IMR-90 (cell line): ENCODE results near the gene EGLN1. TPM values are rescaled to one million over a fixed set of nuclear protein-coding genes. Genes with fewer than 3 reads are reported as not detected.

Experiments
- ATAC-seq: fragments of 200-7000 bp; cut with Tn5 transposase; 2 replicates; pipeline ENCODE4 v1.9.1; 2020; ENCODE audit warnings: low read depth, mild to moderate bottlenecking, moderate library complexity
- BruUV-seq: library from RNA; stranded (reverse); fragments of 400-500 nt; replicated peaks from 2 replicates; lab custom pipeline; 2021; lab: Mats Ljungman, UMichigan
- CTCF ChIA-PET: fragments of 300-600 bp; formaldehyde crosslinking; extraction: SDS; loops from one replicate; lab custom pipeline; 2021; ENCODE audit warnings: antibody characterized with exemption; lab: Yijun Ruan, JAX
- POLR2A ChIA-PET: fragments of 300-600 bp; sonication (Branson Sonifier 250); formaldehyde crosslinking; loops from one replicate; lab custom pipeline; 2022; ENCODE audit warnings: antibody characterized with exemption; ENCODE audit not compliant: unreplicated experiment; lab: Charles Lee
- DNase-seq: peaks from one replicate; pipeline ENCODE4 v3.0.0; 2013
- H2AFZ ChIP-seq: replicated peaks from 2 replicates; pipeline ENCODE3; 2013; ENCODE audit warnings: low read length, mild to moderate bottlenecking; ENCODE audit not compliant: poor library complexity
- H2AK5ac ChIP-seq: 2 replicates; pipeline ENCODE4 v1.6.1; 2013; ENCODE audit warnings: low read depth, low read length, inconsistent platforms
- H2AK9ac ChIP-seq: replicated peaks from 2 replicates; pipeline ENCODE3; 2013; ENCODE audit warnings: mild to moderate bottlenecking, low read depth, low read length, moderate library complexity; ENCODE audit not compliant: poor library complexity
- H2BK120ac ChIP-seq: 2 replicates; pipeline ENCODE4 v1.6.1; 2013; ENCODE audit warnings: low read depth, low read length, inconsistent platforms
- H2BK15ac ChIP-seq: 3 replicates; pipeline ENCODE4 v1.6.1; 2013; ENCODE audit warnings: low read depth, low read length, inconsistent platforms
- H2BK20ac ChIP-seq: 2 replicates; pipeline ENCODE4 v1.6.1; 2013; ENCODE audit warnings: low read depth, mild to moderate bottlenecking, inconsistent platforms, low read length, moderate library complexity
- H2BK5ac ChIP-seq: 2 replicates; pipeline ENCODE4 v1.6.1; 2013; ENCODE audit warnings: mild to moderate bottlenecking, low read depth, low read length, inconsistent platforms; ENCODE audit not compliant: poor library complexity, severe bottlenecking
- H3K14ac ChIP-seq: replicated peaks from 2 replicates; pipeline ENCODE4 v1.6.1; 2013; ENCODE audit warnings: low read depth, low read length, inconsistent platforms
- H3K18ac ChIP-seq: 2 replicates; pipeline ENCODE4 v1.6.1; 2013; ENCODE audit warnings: low read depth, low read length, control low read depth
- H3K23ac ChIP-seq: 2 replicates; pipeline ENCODE4 v1.6.1; 2013; ENCODE audit warnings: low read depth, low read length, inconsistent platforms
- H3K27ac ChIP-seq: 2 replicates; pipeline ENCODE4 v1.5.1; 2013; ENCODE audit warnings: mild to moderate bottlenecking, control low read depth, low read length; ENCODE audit not compliant: insufficient read depth
- H3K27me3 ChIP-seq: 2 replicates; pipeline ENCODE4 v1.6.1; 2013; ENCODE audit warnings: low read length; ENCODE audit not compliant: control insufficient read depth, insufficient read depth
- H3K36me3 ChIP-seq: 2 replicates; pipeline ENCODE4 v1.6.1; 2013; ENCODE audit warnings: low read length, mixed read lengths; ENCODE audit not compliant: control insufficient read depth, insufficient read depth
- H3K4ac ChIP-seq: 2 replicates; pipeline ENCODE4 v1.6.1; 2013; ENCODE audit warnings: low read depth, low read length, inconsistent platforms
- H3K4me1 ChIP-seq: 2 replicates; pipeline ENCODE4 v1.6.1; 2013; ENCODE audit warnings: low read length, mixed read lengths; ENCODE audit not compliant: control insufficient read depth, insufficient read depth
- H3K4me2 ChIP-seq: 2 replicates; pipeline ENCODE4 v1.6.1; 2013; ENCODE audit warnings: low read depth, mild to moderate bottlenecking, control low read depth, low read length, moderate library complexity
- H3K4me3 ChIP-seq: 2 replicates; pipeline ENCODE4 v1.5.1; 2013; ENCODE audit warnings: low read depth, mild to moderate bottlenecking, control low read depth, low read length, moderate library complexity; ENCODE audit not compliant: insufficient read depth
- H3K56ac ChIP-seq: 2 replicates; pipeline ENCODE4 v1.6.1; 2013; ENCODE audit warnings: low read length, inconsistent platforms; ENCODE audit not compliant: insufficient read depth; ENCODE audit errors: extremely low read depth
- H3K79me1 ChIP-seq, 2 experiments: 2 replicates each; pipeline ENCODE4 v1.6.1; 2013; ENCODE audit warnings: low read length in 2 of 2, inconsistent platforms in 1 of 2, low read depth in 1 of 2
- H3K9ac ChIP-seq: 2 replicates; pipeline ENCODE4 v1.6.1; 2013; ENCODE audit warnings: low read depth, low read length, control low read depth
- H3K9me1 ChIP-seq: 2 replicates; pipeline ENCODE4 v1.6.1; 2013; ENCODE audit warnings: low read length, inconsistent platforms; ENCODE audit not compliant: insufficient read depth
- H3K9me3 ChIP-seq: 2 replicates; pipeline ENCODE4 v1.6.1; 2013; ENCODE audit warnings: low read length; ENCODE audit not compliant: control insufficient read depth, insufficient read depth
- H4K20me1 ChIP-seq: 2 replicates; pipeline ENCODE4 v1.6.1; 2013; ENCODE audit warnings: low read length, inconsistent platforms; ENCODE audit not compliant: insufficient read depth
- H4K5ac ChIP-seq: 2 replicates; pipeline ENCODE4 v1.6.1; 2013; ENCODE audit warnings: mild to moderate bottlenecking, low read depth, low read length, control low read depth
- H4K8ac ChIP-seq, 2 experiments: 2 replicates each; pipeline ENCODE4 v1.6.1; 2013; ENCODE audit warnings: low read depth in 2 of 2, low read length in 2 of 2, control low read depth in 1 of 2, inconsistent platforms in 1 of 2
- H4K91ac ChIP-seq: 2 replicates; pipeline ENCODE4 v1.6.1; 2013; ENCODE audit warnings: low read depth, low read length, inconsistent platforms; ENCODE audit not compliant: insufficient read depth
- FOS ChIP-seq: fragments of 150-350 bp; IDR thresholded peaks from 2 replicates; pipeline ENCODE4 v1.6.1; 2016; ENCODE audit warnings: low read depth, low read length
- MAFK ChIP-seq: IDR thresholded peaks from 2 replicates; pipeline ENCODE4 v1.6.1; 2012; ENCODE audit warnings: low read depth, low read length, improper control_type of control experiment
- MXI1 ChIP-seq: IDR thresholded peaks from 2 replicates; pipeline ENCODE4 v1.6.1; 2012; ENCODE audit warnings: low read depth, mild to moderate bottlenecking, low read length, moderate library complexity, borderline replicate concordance
- NFE2L2 ChIP-seq: fragments of 150-350 bp; IDR thresholded peaks from 2 replicates; pipeline ENCODE4 v1.6.1; 2016; ENCODE audit warnings: low read depth, mild to moderate bottlenecking, low read length
- WGBS, 2 experiments: methylation state at CpG; one replicate each; pipeline versions ENCODE4 v1.1.5 to v1.1.7; 2013; ENCODE audit warnings: missing lambda C conversion rate in 2 of 2; ENCODE audit not compliant: insufficient read length in 1 of 2; ENCODE audit errors: extremely low coverage in 2 of 2; 5-methylcytosine and 5-hydroxymethylcytosine counted together
- dilution Hi-C: fragments of 300-500 bp; cut with HindIII; formaldehyde crosslinking; loops from one replicate; pipeline ENCODE4 v1.14.3; 2018; ENCODE audit warnings: low sequenced_read_pairs; ENCODE audit not compliant: unreplicated experiment
- in situ Hi-C: fragments of 300-500 bp; cut with MboI; formaldehyde crosslinking; loops from 3 replicates; pipeline ENCODE4 v1.14.3; 2019; ENCODE audit warnings: low sequenced_read_pairs, inconsistent platforms, mixed read lengths
- intact Hi-C: fragments of 100-400 bp; cut with micrococcal nuclease; formaldehyde crosslinking; loops from 2 replicates; pipeline ENCODE4 v1.10.0; 2022
- polyA plus RNA-seq, 3 experiments: library from polyadenylated mRNA; depleted of rRNA; stranded (reverse); fragments of >200 nt; gene quantifications; 2 replicates each; pipeline ENCODE4 v1.2.3, GENCODE V29; 2012; ENCODE audit warnings: low replicate concordance in 1 of 3
- total RNA-seq: library from RNA; depleted of rRNA; stranded (reverse); fragments of >200 nt; gene quantifications from 2 replicates; pipeline ENCODE4 v1.2.3, GENCODE V29; 2012

The EGLN1 gene
- total and polyA plus RNA-seq, 2 of the 4 experiments (the other 2 are of a cell fraction): 25.7 to 26.9 TPM

DNA sequence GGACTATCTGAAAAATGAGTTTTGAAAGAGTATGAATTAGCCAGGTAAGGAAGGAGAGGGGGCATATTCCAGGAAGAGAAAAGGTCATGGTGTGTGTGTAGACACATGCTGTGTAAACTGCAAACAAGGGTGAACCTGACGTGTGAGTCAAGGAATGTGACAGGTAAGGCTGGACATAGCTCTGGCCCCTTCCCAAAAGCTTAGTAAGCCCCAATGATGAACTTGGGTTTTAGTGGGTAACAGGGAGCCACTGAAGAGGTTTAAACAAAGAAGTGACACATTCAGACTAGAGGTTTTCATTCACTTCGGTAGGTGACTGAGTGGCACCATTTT lies 36.7 kb downstream of the EGLN1 start:
- no peak overlapping the region for H2BK15ac ChIP-seq
- no peak overlapping the region for H4K5ac ChIP-seq
- no peak overlapping the region for H3K23ac ChIP-seq
- H3K27me3 ChIP-seq: no peaks in the 10 kb centered on the region
- H3K14ac ChIP-seq: no peak overlapping the region
- in situ Hi-C loops (no loop called here), dilution Hi-C loops (no loop called here), intact Hi-C loops (no loop called here)
- no peak overlapping the region for H2AFZ ChIP-seq
- WGBS, 2 experiments: no CpG with 5 or more reads among the region's 2 CpGs
- no peak overlapping the region for H4K91ac ChIP-seq
- H2BK20ac ChIP-seq: no peak overlapping the region
- peaks cover 20 to 80% of the 10 kb centered on the region in 2 experiments for H3K79me1 ChIP-seq
- no peaks in the 10 kb centered on the region for H3K9me3 ChIP-seq
- H3K9ac ChIP-seq: no peak overlapping the region
- no peak for DNase-seq
- peaks cover 60% of the 10 kb centered on the region for H4K20me1 ChIP-seq
- no peak overlapping the region for H2AK5ac ChIP-seq
- POLR2A ChIA-PET: no interaction called here
- no peak overlapping the region for H4K8ac ChIP-seq
- peaks cover 5% of the 10 kb centered on the region for H3K4me1 ChIP-seq
- no peak overlapping the region for H3K4me2 ChIP-seq
- CTCF ChIA-PET: no interaction called here
- no peak overlapping the region for H3K56ac ChIP-seq
- BruUV-seq: no TSS peak
- peaks cover 13% of the 10 kb centered on the region for H3K9me1 ChIP-seq
- no peak overlapping the region for H3K27ac ChIP-seq
- no peak overlapping the region for H3K4ac ChIP-seq
- no peak overlapping the region for H2BK120ac ChIP-seq
- no peak for TF ChIP-seq MXI1
- TF ChIP-seq MAFK: no peak
- no peak for TF ChIP-seq FOS
- no peak for TF ChIP-seq NFE2L2
- H2BK5ac ChIP-seq: no peak overlapping the region
- ATAC-seq: no peak
- H3K4me3 ChIP-seq: no peak overlapping the region
- H2AK9ac ChIP-seq: no peak overlapping the region
- H3K36me3 ChIP-seq: no peaks in the 10 kb centered on the region
- no peak overlapping the region for H3K18ac ChIP-seq
